NCI-H2107 treated with DMSO at 0.1 percent for 48 hours (cell line): ENCODE data around the gene RBM12.
"Not testable (repeated sequence)": the region's sequence is repeated elsewhere in the genome, so short reads cannot be mapped to it uniquely, and the experiment has no call there.

Experiments used
- DNase-seq: peaks from one replicate; lab custom pipeline; 2025; ENCODE audit not compliant: unreplicated experiment; lab: John Stamatoyannopoulos, UW

The RBM12 gene, protein sequence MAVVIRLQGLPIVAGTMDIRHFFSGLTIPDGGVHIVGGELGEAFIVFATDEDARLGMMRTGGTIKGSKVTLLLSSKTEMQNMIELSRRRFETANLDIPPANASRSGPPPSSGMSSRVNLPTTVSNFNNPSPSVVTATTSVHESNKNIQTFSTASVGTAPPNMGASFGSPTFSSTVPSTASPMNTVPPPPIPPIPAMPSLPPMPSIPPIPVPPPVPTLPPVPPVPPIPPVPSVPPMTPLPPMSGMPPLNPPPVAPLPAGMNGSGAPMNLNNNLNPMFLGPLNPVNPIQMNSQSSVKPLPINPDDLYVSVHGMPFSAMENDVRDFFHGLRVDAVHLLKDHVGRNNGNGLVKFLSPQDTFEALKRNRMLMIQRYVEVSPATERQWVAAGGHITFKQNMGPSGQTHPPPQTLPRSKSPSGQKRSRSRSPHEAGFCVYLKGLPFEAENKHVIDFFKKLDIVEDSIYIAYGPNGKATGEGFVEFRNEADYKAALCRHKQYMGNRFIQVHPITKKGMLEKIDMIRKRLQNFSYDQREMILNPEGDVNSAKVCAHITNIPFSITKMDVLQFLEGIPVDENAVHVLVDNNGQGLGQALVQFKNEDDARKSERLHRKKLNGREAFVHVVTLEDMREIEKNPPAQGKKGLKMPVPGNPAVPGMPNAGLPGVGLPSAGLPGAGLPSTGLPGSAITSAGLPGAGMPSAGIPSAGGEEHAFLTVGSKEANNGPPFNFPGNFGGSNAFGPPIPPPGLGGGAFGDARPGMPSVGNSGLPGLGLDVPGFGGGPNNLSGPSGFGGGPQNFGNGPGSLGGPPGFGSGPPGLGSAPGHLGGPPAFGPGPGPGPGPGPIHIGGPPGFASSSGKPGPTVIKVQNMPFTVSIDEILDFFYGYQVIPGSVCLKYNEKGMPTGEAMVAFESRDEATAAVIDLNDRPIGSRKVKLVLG

DNA sequence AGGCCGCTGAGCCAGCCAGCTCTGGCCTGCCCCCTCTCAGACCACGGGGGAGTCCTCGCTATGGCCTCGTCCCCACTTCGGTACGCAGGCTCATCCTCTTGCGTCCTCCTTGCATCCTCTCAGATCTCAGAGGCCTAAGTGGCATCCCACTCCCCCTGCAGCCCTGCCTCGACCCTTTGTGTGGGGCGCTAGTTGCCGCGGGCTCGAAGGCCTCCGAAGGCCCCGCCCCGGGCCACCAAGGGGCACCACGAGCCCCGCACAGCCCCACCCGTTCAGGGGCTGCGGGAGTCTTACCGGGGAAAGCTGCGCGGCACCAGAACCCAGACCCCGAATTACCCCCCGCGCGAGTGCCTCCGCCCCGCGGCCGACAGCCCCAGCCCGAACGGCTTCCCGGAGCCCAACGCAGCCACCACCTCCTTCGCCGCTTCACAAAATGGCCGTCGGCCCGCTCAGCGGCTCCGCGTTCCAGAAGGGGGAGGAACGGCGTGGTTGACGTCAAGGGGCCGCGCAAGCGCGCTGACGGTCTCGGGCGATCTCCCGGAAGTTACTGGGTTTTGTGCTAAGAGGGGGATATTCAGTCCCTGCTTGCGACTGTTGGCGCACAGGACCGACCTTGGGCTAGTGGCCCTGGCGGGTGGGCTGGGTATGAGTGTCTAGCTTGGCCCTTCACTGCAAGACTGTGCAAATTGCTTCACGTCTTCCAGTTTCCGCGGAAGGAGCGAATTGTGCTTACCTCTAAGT is at the start of gene RBM12, which contains the start of gene CPNE1:
Gene RBM12 (minus strand): TSS at position 435 of the 741 bp plus-strand sequence. CDS start 9,578 bp downstream, outside the sequence.
Gene CPNE1 (minus strand): TSS at position 435 of the 741 bp plus-strand sequence. CDS start 31,977 bp downstream, outside the sequence.
- DNase-seq, result peak; percentile 64

DNA sequence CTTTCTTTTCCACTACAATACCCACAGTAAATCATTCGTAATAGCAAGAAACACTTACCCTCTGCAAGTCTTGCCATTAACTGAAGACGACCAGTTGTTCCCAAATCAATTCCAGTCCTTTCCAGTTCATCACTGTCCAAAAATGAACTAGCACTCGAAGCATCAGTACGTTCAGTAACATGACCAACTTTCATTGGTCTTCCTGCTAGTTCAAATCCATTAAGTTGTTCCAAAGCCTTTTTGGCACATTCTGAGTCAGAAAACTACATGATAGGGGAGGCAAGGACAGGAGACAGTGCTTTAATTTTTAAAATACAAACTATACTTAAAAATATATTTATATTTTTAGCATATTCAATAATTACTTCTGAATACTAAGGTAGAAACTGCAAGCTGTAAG is 49.4 kb upstream of the RBM12 start:
- DNase-seq, result no peak

DNA sequence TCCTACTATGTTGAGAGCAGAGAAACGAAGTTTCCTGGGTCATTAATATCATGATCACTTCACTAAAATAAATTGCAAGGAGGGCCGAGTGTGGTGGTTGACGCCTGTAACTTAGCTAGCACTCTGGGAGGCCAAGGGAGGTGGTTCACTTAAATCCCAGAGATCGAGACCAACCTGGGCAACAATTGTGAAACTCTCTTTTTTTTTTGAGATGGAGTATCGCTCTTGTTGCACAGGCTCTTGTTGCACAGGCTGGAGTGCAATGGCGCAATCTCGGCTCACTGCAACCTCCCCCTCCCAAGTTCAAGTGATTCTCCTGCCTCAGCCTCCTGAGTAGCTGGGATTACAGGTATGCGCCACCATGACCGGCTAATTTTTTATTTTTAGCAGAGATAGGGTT is 48.4 kb upstream of the RBM12 start:
- DNase-seq, result not testable (repeated sequence)

DNA sequence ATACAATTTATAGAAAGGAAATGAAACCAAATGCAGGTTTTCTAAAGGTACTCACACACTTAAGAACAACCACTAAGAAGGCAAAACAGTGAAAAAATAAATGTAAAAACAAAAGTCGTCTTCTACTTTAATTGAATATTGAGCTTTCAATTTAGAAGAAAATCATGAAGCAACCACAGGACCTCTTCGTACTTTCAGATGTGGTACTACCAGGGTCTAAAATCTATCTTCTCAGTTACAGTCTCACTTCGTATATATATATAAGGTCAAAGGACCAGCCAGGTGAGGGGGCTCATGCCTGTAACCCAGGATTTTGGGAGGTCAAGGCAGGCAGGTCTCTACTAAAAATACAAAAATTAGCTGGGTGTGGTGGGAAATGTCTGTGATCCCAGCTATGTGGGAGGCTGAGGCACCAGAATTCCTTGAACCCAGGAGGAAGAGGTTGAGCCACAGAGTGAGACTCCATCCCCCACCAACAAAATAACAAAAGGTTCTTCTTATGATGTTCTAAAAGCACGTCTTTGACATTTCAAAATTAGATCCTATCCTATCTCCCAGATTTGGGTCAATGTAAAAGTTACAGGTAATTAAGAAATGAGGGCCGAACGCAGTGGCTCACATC is 47.0 kb upstream of the RBM12 start:
- no peak for DNase-seq

DNA sequence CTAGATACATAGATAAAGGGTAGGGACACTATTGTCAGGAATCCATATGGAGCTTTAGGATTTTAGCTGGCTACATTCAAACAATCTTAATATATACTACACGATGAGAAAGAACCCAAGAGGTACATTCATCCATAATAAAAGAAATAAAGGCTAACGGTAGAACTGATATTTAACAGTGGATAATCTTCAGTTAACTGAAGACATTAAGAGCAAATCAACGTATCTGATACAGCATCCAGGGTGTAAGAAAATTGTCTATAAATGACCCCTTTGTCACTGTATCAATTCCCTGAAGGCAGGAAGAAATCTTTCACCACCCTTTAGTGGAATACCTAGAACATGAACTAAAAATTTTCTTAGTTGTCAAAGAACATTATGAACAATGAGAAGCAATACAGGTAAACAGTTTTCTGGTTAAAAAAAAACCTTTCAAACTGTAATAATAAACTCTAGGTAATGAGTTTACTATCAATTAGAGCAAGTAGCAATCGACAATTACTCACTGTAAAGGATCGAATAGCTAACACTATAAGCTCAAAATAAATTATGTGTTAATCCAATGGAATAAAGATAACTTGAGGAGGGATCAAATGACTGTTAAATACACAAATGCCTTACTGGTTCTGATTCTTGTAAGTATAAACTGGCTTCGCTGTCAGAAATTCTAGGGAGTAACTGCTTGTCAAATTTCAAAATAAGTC is 46.3 kb upstream of the RBM12 start:
- DNase-seq, result no peak

DNA sequence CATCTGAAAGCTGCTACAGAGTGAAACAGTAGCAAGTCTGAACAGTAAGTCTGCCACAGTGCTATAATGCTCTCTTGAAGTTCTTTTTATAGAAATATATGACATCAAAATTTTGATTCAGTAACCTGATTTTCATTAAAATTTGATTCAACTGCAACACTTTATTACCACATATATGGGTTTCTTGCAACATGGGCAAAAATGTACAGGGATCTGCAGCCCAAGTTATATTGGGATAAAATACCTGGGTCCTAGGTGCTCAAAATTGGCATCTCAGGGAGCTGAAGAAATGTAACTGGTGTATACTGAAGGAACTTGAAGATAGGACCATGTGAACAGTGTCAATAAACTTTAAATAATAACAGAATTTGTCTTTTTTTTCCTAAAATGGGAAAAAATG is 45.3 kb upstream of the RBM12 start:
- no peak for DNase-seq

DNA sequence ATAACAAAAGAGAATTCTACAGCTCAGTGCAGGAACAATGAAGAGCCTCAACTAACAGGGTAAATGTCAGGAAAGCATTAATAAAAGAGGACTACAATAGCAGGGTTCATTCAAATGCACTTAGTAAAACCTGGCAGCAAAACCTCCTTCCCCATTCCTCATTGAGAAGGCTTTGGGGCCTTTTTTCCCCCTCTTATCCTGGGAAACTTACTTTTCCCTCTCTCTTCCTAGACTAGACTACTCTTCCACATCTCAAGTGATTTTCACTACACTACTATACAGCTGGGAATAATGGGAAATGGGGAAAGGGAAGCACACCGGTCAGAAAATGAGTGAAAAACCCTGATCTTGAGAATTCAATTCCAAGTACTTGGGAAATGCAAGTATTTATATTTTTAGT is 44.6 kb upstream of the RBM12 start:
- DNase-seq, result no peak

DNA sequence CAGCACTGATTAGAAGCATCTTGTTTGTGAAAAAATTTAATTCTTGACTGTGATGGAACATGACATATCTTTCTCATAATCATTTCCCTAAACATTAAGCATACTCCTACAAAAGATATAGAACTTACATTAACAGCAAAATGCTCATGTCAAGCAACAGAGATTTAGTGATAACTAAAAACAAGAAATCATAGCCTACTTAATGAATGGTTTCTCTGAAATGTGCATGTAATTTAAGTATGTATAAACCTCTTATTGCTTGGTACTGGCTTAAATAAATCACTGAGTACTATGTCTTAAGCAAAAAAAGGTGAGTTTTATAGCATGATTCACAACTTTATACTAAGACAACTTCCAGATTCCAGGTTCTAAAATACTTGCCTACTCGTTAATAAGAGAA is 43.8 kb upstream of the RBM12 start:
- DNase-seq, result no peak

DNA sequence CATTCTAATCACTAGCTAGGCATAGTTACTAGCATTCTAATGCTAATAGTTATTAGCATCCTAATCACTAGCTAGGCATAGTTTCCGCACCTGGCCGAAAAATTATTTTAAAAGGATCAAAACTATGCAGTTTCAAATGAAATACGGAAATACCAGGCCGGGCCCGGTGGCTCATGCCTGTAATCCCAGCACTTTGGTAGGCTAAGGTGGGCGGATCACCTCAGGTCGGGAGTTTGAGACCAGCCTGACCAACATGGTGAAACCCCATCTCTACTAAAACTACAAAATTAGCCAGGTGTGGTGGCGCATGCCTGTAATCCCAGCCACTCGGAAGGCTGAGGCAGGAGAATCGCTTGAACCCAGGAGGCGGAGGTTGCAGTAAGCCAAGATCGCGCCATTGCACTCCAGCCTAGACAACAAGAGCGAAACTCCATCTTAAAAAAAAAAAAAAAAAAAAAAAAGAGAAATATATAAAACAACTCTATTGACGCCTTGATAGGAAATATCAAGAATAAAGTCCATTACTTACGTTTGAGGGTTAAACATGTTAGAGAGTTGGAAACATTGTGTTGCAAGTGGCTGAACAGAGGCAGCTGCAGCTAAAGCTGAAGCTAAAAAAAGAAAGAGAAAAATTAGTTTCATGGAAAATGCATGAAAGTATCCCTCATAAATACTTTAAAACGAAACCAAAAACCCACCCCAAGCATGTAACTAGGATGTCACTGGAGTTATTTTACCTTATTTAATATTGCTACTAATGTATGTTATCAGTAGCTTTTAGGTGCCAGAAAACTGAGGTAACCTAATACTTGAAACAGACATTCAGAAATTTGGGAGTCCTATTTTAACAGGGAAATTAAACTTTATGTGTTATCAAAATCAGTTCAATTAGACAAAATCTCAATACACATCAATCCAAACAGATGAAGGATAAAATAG is 42.2 kb upstream of the RBM12 start:
- not testable (repeated sequence) for DNase-seq

DNA sequence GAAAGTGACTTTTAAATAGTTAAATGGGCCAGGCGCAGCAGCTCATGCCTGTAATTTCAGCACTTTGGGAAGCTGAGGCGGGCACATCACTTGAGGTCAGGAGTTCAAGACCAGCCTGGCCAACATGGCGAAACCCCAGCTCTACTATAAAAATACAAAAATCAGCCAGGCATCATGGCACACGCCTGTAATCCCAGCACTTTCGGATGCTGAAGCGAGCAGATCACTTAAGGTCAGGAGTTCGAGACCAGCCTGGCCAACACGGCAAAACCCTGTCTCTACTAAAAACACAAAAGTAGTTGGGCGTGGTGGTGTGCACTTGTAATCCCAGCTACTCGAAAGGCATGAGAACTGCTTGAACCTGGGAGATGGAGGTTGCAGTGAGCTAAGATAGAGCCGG is 41.2 kb upstream of the RBM12 start:
- not testable (repeated sequence) for DNase-seq

DNA sequence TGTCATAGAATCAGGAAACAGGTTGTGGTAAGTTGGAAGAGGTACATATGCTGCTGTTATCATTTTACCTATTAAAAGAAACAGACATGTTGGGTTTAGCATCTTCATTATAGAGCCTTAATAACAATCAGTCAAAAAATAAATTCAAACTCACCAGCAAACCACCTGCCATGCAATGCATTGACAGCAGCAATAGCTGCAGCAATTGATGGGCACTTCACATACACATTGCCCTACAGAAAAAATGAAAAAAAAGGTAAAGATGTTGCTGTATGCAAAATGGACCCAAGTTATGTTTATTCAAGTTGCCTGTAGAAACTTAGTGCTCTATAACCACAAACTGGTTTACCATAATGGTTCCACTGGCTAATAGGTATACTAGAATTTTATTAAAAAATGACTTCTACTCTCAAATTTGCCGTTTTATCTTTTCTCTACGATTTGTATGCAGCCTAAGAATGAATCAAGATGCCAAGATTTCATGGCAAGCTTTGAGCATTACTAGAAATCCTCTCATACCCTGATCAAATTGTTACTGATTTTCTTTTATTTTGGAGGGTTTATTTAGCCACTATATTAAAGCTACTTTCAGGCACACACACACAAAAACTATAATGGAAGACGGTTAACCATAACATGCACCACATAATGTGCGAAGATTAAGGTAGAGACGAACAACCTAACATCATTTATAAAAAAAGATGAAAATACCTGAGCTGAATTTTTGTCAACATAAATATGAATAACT is 40.0 kb upstream of the RBM12 start:
- DNase-seq, result no peak

DNA sequence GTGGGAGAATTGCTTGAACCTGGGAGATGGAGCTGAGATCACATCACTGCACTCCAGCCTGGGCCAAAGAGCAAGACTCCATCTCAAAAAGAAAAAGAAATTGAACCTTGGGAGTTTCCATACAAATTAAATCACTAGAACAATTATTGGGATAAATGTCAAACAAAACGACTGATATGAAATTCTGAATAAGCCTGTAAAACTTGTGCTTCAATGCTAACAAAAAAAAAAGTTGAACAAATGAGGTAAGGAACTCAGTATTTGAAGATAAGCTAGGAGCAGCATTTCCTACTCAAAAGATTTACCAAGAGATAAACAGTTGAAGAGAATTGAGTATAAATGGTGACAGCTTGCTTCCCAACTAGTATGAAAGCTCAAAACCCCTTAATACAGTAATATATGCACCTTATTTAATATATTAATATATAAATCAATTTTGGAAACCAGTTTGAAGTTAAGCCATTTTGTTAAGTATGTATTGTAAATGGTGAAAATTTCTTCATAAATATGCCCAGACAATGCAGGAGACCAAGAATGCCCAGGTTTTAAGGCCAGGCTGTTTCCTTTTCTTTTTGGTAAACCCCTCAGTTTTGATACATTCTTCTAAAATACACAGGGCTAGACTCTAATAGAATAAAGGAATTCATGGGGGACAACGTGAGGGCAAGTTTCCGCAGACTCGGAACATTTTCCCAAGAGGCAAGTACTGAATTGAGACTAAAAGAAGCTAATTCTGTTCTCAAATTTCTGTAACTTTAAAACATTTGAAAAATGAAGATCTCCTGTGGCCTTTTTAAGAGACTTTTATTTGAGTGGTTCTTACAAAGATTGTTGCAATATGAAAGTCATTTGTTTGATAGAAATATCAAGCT is 38.4 kb upstream of the RBM12 start:
- no peak for DNase-seq

DNA sequence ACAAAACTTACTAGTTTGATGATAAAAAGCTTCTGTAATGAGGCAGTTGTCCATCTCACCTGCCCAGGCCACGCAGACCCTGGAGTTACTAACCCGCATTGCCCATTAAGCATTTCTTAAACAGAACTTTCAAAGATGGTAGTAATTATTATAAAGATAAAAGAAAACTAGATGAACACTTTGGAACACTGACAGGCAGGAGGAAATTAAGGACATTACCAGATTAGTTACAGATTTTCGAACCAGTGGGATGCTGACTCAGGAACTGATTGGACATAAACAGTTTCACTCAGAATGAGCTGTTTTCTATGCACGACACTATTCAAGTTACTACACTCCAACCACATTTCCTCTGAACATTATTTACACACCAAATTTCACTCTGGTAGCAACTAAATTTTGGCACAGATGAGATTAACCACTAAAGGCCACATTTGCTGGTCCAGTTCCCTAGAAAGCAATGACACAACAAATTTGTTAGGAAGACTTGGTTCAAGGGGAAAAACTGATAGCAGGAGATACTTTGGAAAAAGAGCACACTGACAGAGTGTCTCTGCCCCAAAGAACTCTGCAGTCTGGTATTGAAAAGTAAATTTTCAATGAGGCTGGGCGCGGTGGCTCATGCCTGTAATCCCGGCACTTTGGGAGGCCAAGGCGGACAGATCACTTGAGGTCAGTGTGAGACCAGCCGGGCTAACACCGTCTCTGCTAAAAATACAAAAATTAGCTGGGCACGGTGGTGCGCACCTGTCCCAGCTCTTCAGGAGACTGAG is 37.5 kb upstream of the RBM12 start:
- DNase-seq, result no peak

DNA sequence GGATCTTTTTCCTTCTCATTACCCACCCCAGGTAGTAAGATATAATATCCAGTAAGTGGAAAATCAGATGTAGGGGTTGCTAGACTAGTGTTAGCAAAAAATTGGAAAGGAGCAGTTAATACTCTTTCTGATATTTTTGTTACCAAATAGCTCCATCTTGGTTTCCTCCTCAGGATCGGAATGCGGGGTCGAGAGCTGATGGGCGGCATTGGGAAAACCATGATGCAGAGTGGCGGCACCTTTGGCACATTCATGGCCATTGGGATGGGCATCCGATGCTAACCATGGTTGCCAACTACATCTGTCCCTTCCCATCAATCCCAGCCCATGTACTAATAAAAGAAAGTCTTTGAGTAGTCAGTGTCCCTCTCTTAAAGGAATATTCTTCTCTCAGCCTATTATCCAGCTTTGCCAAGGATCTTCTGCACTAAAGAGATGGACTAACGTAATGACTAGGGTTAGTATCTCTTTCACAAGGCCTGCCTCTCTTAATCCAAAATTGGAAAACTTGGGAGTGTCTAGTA is 36.0 kb upstream of the RBM12 start:
- DNase-seq, result no peak

DNA sequence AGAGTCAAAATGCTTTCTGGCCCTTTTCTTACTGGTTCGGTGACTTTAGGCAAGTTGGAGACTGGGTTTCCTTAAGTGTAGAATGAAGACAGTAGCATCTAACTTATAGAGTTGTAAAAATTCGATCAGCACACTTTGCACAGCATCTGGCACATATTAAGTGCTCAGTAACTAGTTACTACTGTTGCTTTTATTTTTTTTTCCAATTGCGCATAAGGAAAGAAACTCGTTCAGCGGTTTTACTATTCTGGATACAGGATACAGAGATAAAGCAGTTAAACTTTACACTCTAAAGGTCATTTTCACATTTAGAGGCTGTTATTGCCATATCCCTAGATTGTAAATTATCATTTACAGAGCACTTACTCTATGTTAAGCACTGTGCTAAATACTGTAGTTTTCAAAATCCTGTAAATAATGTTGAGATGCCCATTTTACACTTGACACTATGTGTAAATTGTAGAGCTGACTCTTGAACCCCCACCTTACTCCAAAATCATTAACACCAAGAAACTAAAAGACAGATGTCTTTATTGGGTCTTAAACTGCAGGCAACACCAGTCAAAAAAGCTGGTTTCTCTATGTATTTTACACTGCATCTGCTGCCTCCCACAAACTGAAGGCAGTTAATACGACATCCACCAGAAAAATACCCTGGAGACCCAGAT is 35.4 kb upstream of the RBM12 start:
- no peak for DNase-seq
